ENCODE measurements around the gene ST6GALNAC3.

GRCh38 chr1:76585980-76586674, 511.6 kb downstream of the ST6GALNAC3 start:
- TF ChIP-seq, protein P1, sequence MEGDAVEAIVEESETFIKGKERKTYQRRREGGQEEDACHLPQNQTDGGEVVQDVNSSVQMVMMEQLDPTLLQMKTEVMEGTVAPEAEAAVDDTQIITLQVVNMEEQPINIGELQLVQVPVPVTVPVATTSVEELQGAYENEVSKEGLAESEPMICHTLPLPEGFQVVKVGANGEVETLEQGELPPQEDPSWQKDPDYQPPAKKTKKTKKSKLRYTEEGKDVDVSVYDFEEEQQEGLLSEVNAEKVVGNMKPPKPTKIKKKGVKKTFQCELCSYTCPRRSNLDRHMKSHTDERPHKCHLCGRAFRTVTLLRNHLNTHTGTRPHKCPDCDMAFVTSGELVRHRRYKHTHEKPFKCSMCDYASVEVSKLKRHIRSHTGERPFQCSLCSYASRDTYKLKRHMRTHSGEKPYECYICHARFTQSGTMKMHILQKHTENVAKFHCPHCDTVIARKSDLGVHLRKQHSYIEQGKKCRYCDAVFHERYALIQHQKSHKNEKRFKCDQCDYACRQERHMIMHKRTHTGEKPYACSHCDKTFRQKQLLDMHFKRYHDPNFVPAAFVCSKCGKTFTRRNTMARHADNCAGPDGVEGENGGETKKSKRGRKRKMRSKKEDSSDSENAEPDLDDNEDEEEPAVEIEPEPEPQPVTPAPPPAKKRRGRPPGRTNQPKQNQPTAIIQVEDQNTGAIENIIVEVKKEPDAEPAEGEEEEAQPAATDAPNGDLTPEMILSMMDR (conservative IDR thresholded peaks at IDR 0.05; ENCODE audit: low read length), result no peak
- no peak for TF ChIP-seq EZH2phosphoT487 (IDR thresholded peaks at IDR 0.05; ENCODE audit: borderline replicate concordance)

Data from Loucy (cell line).